Fibroblast of mammary gland (primary cell): ENCODE data around the gene CDH23.

ENCODE experiments used
- DNase-seq: peaks from one replicate; pipeline ENCODE4 v3.0.0-alpha.2; 2010; ENCODE audit warnings: low read depth
- H3K4me3 ChIP-seq: 2 replicates; pipeline ENCODE4 v1.5.1; 2011; ENCODE audit warnings: low read depth, mild to moderate bottlenecking, low read length, moderate library complexity; ENCODE audit not compliant: control insufficient read depth
- TF ChIP-seq, protein P1 (sequence below): conservative IDR thresholded peaks from 2 replicates; pipeline ENCODE4 v1.5.1; 2011; ENCODE audit warnings: low read depth, low read length, inconsistent platforms; ENCODE audit not compliant: control insufficient read depth, insufficient read depth

The CDH23 gene

DNA sequence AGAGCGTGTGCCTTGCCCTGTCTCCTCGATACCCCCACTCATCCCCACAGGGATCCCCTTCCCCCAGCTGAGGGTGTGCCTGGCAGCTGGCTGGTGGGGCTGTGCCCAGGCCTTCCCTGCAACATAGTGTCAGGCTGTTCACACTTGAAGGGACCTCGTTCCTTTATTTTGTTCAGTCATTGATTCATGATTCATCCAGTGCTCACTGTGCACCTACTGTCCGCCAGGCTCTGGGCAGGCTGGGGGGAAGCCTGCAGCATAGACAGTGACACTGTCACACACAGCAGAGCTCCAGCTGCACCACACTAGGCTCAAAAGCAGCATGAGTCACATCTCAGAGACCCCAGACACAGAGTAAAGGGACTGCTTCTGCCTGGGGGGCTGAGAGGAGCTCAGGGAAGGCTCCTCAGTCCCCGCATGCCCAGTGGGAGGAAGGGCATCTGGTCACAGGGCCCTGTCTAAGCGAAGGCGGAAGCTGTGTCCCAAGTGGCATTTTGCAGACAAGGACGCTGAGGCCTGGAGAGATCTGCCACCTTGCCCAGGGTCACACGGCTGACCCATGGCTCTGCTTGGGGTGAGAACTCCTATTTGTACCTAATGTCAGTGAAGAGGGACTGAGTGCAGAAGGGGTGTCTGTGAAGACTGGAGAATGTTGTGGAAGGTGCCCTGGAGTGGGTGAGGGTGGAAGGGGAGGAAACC is 27.9 kb downstream of the CDH23 start:
- no peak for DNase-seq
- no peak overlapping the region for H3K4me3 ChIP-seq
- TF ChIP-seq, protein P1, sequence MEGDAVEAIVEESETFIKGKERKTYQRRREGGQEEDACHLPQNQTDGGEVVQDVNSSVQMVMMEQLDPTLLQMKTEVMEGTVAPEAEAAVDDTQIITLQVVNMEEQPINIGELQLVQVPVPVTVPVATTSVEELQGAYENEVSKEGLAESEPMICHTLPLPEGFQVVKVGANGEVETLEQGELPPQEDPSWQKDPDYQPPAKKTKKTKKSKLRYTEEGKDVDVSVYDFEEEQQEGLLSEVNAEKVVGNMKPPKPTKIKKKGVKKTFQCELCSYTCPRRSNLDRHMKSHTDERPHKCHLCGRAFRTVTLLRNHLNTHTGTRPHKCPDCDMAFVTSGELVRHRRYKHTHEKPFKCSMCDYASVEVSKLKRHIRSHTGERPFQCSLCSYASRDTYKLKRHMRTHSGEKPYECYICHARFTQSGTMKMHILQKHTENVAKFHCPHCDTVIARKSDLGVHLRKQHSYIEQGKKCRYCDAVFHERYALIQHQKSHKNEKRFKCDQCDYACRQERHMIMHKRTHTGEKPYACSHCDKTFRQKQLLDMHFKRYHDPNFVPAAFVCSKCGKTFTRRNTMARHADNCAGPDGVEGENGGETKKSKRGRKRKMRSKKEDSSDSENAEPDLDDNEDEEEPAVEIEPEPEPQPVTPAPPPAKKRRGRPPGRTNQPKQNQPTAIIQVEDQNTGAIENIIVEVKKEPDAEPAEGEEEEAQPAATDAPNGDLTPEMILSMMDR = no peak

DNA sequence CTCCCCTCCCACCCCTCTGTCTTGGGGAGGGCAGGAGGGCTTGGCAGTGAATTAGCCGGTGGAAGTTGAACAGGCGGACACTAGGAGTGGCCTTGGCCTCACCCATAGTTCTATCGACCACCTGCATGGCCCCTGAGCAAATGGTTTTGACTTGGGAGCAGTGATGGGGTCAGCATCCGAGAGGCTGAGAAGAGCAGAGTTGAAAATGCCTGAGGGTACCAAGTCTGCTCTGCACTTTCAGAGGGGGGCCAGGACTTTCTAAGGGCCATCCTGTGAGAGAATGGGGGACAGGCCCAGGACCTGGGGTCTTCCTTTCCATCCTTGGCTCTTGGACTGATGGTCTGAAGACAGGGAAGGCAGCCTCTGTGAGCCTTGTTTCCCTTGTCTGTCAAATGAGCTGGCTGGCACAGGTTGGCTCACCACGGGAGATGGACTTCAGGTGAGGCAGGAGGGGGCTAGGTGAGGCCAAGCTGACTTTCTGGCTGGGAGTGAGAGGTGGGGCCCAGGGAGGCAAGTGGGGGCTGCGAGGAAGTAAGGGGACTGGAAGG is 29.4 kb downstream of the CDH23 start:
- no peak for DNase-seq
- TF ChIP-seq, protein P1 = no peak
- H3K4me3 ChIP-seq = no peak overlapping the region

DNA sequence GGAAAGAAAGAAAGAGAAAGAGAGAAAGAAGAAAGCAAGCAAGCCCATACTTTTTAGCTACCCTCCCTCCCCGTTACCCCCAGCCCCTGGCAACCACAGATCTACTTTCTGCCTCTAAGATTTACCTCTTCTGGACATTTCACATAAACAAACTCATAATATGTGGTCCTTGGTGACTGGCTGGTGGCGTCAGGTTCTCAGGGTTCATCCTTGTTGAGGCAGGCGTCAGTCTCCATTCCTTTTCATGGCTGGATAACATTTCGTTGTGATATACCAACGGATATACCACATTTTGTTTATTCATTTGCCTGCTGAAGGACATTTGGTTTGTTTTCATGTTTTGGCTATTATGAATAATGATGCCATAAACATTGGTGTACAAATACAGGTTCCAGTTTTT is 30.5 kb downstream of the CDH23 start:
- no peak for DNase-seq
- TF ChIP-seq, protein P1 = no peak
- H3K4me3 ChIP-seq = no peak overlapping the region

DNA sequence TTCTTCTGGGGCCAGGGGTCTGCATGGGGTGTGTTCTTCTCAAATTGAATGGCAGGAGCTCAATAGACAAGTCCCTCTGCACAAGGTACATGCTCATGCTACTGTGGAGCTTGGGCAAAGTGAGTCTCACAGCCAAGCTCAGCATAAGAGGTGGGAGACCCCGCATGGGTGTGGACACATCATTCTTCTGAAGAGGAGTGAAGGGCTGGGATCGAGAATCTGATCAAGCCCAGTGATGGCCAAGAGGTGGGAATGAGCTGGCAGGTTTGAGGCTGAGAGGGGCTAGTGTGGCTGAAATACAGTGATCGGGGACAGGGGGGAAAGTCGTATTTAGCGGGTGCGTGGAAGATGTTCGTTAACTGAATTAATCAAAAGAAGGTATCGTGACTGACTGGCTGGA is 32.6 kb downstream of the CDH23 start:
- H3K4me3 ChIP-seq = no peak overlapping the region
- TF ChIP-seq, protein P1 = no peak
- DNase-seq = no peak

DNA sequence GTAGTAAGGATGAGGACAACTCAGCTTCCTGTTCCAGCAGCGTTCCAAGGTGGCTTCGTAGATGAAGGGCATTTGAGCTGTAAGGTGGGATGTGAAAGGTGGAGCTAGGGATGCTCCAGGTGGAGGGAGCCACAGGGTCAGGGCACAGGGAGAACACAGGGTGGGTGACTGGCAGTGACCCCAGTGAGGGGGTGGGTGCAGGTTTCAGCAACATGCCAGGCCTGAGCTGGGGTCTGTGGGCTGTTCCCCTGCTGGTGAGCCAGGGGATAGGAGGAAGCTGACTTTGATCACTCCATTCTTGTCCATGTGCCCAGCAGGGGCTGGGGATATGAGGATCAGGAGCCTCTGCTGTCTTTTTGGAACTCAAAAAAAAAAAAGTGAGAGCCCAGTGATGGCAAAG is 33.2 kb downstream of the CDH23 start:
- no peak for DNase-seq
- TF ChIP-seq, protein P1 = peak; percentile 21
- no peak overlapping the region for H3K4me3 ChIP-seq

DNA sequence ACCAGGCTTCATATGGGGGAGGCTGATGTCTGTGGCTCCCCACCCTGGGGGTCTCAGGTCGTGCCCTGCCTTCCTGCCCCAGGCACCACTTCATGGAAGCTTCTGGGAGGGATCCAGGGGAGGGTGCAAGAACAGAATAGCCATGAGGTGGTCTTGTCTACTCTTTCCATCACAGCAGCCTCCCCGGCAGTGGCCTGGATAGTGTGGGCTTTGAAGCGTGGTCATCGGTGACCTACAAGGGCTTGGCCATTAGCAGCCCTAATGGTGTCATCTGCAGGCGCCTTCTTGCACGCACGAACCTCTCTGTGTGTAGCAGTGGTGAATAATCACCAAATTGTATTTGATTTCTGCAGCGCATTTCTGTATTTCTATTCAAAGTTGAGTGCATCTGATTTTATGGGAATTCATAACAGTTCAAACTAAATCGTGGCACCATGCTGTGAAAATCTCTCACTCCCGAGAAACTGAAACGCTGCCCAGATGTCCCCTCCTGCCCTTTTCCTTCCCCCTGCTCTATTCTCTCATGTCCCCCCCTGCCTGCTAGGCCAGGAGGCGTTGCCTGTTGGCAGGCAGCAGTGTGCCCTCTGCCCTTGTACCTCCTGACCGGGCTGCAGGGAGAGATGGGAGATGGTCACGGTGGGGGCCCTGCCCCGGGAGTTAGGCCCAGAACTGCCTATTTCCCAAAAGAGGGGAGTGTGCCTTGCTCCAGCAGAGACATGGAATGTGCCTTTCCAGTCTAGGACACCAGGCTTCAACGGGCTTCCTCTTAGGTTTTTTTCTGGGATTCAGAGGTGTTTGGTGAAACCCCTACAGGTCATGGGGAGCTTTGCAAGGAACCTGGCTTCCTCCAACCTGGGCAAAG is 34.8 kb downstream of the CDH23 start:
- DNase-seq = no peak
- no peak overlapping the region for H3K4me3 ChIP-seq
- TF ChIP-seq, protein P1 = no peak
